Measurements from ENCODE around the gene CAMK1D. TPM values are rescaled to one million over a fixed set of nuclear protein-coding genes. Genes with fewer than 3 reads are reported as not detected.

The CAMK1D gene
- total and polyA plus RNA-seq, 2 experiments from 2014 or later = 2.0 to 3.8 TPM

- H3K4me1 ChIP-seq (ENCODE audit: low read depth) = no peaks in the 10 kb centered on the region
- H3K27me3 ChIP-seq = no peaks in the 10 kb centered on the region
- TF ChIP-seq, protein P1, sequence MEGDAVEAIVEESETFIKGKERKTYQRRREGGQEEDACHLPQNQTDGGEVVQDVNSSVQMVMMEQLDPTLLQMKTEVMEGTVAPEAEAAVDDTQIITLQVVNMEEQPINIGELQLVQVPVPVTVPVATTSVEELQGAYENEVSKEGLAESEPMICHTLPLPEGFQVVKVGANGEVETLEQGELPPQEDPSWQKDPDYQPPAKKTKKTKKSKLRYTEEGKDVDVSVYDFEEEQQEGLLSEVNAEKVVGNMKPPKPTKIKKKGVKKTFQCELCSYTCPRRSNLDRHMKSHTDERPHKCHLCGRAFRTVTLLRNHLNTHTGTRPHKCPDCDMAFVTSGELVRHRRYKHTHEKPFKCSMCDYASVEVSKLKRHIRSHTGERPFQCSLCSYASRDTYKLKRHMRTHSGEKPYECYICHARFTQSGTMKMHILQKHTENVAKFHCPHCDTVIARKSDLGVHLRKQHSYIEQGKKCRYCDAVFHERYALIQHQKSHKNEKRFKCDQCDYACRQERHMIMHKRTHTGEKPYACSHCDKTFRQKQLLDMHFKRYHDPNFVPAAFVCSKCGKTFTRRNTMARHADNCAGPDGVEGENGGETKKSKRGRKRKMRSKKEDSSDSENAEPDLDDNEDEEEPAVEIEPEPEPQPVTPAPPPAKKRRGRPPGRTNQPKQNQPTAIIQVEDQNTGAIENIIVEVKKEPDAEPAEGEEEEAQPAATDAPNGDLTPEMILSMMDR (IDR thresholded peaks at IDR 0.05; ENCODE audit: low read depth, low read length) = no peak
- H3K27ac ChIP-seq = no peak overlapping the region
- H3K9me3 ChIP-seq (ENCODE audit: low read depth) = no peaks in the 10 kb centered on the region
- H3K36me3 ChIP-seq = no peaks in the 10 kb centered on the region
- H3K4me3 ChIP-seq = no peak overlapping the region
- no peak for DNase-seq (ENCODE audit: low read depth in 1 of 2, low spot score in 1 of 2)
Measured at GRCh38 chr10:12466704-12467305, 117.5 kb downstream of the CAMK1D start.

GRCh38 chr10:12469345-12469744 is 120.0 kb downstream of the CAMK1D start:
- no peak for DNase-seq (ENCODE audit: low read depth in 1 of 2, low spot score in 1 of 2)
- no peaks in the 10 kb centered on the region for H3K9me3 ChIP-seq (ENCODE audit: low read depth)
- H3K27ac ChIP-seq = no peak overlapping the region
- no peaks in the 10 kb centered on the region for H3K27me3 ChIP-seq
- TF ChIP-seq, protein P1 (IDR thresholded peaks at IDR 0.05; ENCODE audit: low read depth, low read length) = no peak
- no peaks in the 10 kb centered on the region for H3K4me1 ChIP-seq (ENCODE audit: low read depth)
- H3K36me3 ChIP-seq = no peaks in the 10 kb centered on the region
- no peak overlapping the region for H3K4me3 ChIP-seq

DNA sequence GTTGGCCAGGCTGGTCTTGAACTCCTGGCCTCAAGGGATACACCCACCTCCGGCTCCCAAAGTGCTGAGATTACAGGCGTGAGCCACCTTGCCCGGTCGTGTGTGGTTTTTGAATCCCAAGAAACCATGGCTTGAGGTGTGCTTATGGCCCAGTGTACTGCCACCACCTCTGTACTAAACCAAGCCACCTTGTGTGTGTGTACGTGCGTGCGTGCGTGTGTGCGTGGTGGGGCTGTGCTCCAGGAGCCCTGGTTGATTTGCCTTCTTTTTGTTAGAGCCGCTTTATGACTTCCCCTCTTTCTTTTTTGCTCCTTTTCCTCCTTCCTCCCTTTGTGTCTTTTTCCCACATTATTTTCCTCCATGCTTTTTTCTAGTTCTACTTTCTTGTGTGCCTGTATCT is 121.4 kb downstream of the CAMK1D start:
- H3K27ac ChIP-seq = no peak overlapping the region
- TF ChIP-seq, protein P1 (IDR thresholded peaks at IDR 0.05; ENCODE audit: low read depth, low read length) = no peak
- no peaks in the 10 kb centered on the region for H3K36me3 ChIP-seq
- H3K9me3 ChIP-seq (ENCODE audit: low read depth) = no peaks in the 10 kb centered on the region
- no peak overlapping the region for H3K4me3 ChIP-seq
- no peak for DNase-seq (ENCODE audit: low read depth in 1 of 2, low spot score in 1 of 2)
- no peaks in the 10 kb centered on the region for H3K27me3 ChIP-seq
- H3K4me1 ChIP-seq (ENCODE audit: low read depth) = no peaks in the 10 kb centered on the region

DNA sequence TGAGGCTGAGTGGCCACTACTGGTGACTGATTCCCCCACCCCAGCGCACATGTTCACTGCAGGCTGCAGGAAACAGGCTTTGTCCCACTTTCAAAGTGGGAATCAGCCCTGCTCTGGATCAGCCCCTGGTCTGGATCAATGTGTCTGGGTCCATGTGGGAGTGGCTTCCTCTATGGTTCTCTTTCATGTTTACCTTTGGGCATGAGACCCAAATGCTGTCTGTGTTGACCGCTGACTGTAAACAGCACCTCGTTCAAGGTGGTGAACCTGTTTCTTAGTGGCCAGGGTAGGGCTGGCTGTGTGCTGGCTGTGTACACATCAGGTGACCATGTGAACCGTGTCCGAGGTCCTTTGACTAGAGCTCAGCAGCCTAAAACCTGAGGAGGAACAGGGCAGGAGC is 121.8 kb downstream of the CAMK1D start:
- no peaks in the 10 kb centered on the region for H3K36me3 ChIP-seq
- TF ChIP-seq, protein P1 (IDR thresholded peaks at IDR 0.05; ENCODE audit: low read depth, low read length) = no peak
- H3K4me3 ChIP-seq = no peak overlapping the region
- no peak for DNase-seq (ENCODE audit: low read depth in 1 of 2, low spot score in 1 of 2)
- H3K4me1 ChIP-seq (ENCODE audit: low read depth) = no peaks in the 10 kb centered on the region
- H3K27me3 ChIP-seq = no peaks in the 10 kb centered on the region
- no peak overlapping the region for H3K27ac ChIP-seq
- no peaks in the 10 kb centered on the region for H3K9me3 ChIP-seq (ENCODE audit: low read depth)

DNA sequence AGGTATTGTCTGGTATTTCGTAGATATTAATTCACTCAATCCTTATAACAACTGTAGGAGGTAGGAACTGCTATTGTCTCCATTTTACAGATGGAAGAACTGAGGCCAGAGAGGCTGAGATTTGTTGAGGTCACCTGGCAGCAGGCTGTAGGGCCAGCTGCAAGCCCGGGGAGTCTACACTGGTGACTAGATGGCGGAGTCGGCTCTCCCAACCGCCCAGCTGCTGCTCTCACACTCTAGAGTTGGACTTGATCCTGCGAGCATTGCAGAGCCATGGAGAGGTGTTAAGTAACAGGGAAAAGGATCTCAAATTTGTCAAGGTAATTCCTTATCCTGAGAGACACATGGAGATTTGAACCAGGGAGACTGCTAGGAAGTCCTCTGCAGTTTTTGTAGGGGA is 124.1 kb downstream of the CAMK1D start:
- Histone ChIP-seq H3K27me3 (no peaks in the 10 kb centered on the region), H3K4me1 (ENCODE audit: low read depth) (no peaks in the 10 kb centered on the region), H3K4me3 (no peak overlapping the region), H3K9me3 (ENCODE audit: low read depth) (no peaks in the 10 kb centered on the region), H3K27ac (no peak overlapping the region), H3K36me3 (no peaks in the 10 kb centered on the region)
- no peak for DNase-seq (ENCODE audit: low read depth in 1 of 2, low spot score in 1 of 2)
- TF ChIP-seq, protein P1 (IDR thresholded peaks at IDR 0.05; ENCODE audit: low read depth, low read length) = no peak

Data from cardiac muscle cell (in vitro differentiated cells and primary cell).